Activated T-cell treated with anti-CD3 and anti-CD28 coated beads, Interleukin-2, amount 50 U/mL, for 48 hours (primary cell): Measurements from ENCODE around the gene LMBRD2.
"Not testable (repeated sequence)": the region's sequence is repeated elsewhere in the genome, so short reads cannot be mapped to it uniquely, and the experiment has no call there.

ENCODE experiments used
- DNase-seq, 2 experiments: peaks; one replicate each; pipeline ENCODE4 v3.0.0-alpha.2; 2020

Gene LMBRD2

DNA sequence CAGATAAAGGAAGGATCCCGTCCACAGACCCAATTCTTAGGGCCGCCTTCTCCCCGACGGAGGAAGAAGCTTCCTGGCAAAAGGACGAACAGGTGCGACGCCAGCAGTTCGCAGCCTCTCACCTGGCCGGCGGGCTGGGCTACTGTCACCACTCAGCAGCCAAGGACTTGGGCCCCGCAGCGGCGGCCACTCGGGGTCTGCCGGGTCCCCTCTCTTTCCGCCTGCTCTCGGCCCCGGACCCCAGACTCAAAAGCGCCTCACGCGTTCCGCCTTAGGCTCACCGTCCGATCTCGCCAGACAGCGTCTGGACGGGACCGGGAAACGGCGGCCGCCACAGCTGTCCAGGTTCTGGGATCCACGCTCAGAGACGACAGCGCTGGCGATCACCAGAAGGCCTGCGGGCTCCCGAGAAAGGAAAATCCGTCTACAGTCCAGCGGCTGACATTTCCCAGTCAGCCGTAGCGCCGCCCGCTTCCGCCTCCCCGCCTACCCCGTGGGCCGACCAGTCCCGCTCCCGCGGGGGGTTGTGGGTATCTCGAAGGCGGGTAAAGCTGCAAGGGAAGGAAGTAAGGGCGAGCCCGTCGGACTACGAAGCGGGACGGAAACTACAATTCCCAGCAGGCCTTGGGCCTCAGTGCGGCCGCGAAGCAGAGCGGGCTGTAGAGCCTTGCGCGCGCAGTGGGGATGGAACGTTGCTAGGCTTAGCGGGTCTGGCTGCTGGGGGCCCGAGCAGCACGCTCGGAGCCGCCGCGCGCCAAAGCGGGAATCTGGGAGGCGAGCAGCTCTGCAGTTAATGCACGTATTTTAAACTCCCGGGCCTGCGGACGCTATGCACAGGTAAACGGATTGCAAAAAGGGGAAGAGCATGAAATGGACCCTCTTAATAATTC lies at the start of gene LMBRD2, which contains the start of gene SKP2:
LMBRD2 (minus strand) TSS at position 454 of the 890 bp plus-strand sequence. CDS start 8,538 bp downstream, outside the sequence.
SKP2 (plus strand) TSS at position 678 of the 890 bp plus-strand sequence; CDS start at position 830, 152 bp downstream.
- peak; percentile 97 for DNase-seq

DNA sequence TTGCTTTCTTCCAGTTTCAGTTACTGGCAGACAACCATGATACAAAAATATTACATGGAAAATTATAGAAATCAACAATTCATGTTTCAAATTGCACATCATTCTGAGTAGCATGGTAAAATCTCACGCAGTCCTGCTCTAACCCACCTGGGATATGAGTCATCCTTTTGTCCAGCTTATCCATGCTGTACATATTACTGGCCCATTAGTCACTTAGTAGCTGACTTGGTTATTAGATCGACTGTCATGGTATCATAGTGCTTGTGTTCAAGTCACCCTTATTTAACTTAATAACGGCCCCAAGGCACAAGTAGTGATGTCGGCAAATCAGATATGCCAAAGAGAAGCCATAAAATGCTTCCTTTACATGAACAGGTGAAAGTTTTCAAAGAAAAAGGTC lies 48.8 kb upstream of the LMBRD2 start:
- no peak for DNase-seq

DNA sequence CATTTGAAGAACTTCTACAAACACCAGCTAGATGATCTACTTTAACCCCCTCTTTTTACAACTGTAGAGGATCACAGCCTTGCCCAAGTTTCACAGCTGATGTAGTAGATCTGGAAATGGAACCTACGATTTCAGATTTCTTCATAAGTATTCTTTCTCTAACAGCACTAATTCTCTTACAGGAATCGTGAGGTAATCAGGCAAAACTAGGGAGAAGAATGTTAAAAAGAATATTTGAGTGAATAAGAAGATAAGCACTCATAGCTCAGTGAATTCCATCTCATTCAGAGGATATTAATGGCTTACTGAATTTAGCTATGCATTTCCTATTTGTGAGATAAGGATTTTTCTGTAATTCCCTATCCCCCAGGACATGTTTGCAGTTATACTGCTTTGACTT lies 47.9 kb upstream of the LMBRD2 start:
- no peak for DNase-seq

DNA sequence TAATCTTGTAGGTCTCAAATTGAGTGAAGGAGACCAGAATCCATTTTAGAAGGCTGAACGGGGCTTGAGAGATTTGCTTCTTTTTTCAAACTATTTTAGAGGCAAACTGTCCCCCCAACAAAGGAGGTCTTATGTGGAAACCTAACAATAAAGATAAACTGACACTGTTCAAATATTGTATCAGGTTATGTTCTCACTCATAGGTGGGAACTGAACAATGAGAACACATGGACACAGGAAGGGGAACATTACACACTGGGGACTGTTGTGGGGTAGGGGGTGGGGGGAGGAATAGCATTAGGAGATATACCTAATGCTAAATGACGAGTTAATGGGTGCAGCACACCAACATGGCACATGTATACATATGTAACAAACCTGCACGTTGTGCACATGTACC lies 47.1 kb upstream of the LMBRD2 start:
- DNase-seq: not testable (repeated sequence)

DNA sequence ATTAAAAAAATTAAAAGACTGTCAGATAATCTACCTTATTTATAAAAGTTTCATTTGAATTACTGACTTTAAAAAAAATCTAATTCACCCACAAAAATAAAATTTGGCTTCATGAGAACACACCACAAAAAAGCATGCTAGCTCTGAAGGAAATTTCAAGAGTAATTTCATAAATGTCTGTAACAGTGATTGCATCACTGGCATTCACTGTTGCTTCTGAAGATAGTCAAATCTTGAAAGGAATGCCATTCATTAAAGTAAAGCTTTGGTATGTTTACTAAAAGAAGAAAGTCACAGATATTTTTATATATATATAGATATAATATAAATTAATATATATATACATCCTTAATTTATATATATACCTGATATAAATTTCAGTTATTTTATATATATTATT lies 46.6 kb upstream of the LMBRD2 start:
- no peak for DNase-seq

DNA sequence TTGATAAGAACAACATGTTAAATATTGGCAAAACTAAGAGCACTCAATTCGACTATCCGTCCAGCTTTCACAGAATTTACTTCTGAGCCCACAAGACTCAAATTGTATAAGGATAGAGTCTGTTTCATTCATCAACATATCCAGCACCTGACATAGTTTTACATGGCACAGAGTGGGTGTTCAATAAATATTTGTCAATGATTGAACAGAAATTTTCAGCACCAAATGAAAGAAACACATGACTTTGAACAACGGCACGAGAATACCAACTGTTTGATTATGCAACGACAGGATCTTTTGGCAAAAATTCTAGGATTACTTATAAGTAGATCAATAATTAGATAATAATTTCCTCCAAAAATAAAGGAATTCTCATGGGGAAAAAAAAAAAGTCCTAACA lies 42.1 kb upstream of the LMBRD2 start:
- DNase-seq: no peak

DNA sequence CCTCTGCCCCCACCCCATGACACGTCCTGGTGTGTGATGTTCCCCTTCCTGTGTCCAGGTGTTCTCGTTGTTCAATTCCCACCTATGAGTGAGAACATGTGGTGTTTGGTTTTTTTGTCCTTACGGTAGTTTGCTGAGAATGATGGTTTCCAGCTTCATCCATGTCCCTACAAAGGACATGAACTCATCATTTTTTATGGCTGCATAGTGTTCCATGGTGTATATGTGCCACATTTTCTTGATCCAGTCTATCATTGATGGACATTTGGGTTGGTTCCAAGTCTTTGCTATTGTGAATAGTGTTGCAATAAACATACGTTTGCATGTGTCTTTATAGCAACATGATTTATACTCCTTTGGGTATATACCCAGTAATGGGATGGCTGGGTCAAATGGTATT lies 32.7 kb upstream of the LMBRD2 start:
- DNase-seq: not testable (repeated sequence)

DNA sequence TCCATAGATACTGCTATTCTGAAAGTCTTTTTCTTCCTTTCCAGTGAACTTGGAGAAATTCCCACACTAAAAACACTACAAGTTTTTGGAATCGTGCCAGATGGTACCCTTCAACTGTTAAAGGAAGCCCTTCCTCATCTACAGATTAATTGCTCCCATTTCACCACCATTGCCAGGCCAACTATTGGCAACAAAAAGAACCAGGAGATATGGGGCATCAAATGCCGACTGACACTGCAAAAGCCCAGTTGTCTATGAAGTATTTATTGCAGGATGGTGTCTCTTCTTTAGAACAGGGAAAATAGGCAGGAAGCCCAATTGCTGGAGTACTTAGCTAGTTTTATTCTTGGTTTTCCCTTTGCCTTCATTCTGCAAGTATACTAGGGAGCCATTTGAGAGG lies 30.1 kb upstream of the LMBRD2 start:
- no peak for DNase-seq

DNA sequence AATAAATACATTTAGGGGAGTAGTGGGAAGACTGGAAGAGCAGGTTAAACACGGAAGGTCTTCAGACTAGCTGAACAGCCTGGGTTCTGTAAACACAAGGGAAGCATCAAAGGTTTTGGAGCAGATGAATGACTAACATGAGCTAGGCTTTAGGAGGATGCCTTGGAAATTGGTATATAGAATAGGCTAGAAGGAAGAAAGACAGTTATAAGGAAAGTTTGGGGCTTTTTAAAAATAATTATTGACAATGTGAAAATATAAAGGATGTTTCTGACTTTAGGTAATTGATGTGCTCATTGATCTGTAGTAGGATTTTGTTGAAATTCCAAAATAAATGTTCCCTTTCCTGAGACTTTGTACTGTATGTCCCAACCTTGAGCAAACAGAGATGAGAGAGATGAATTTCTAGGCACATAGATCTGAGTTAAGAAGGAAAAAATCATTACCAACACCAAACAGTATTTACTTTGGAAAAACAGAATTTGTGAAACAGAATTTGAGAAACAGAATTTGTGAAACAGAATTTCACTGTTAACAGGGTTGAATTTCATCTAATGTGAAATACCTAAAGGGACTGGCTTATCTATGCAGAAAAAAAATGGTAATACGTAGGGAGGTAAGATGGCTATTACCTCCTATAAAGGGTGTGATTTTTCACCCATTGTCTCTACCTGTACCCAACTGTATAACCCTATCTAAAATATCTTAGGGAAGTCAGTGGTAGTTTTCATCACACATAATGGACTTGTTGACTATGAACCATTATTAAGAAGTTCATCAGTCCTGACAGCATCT lies 29.1 kb upstream of the LMBRD2 start:
- DNase-seq: no peak

DNA sequence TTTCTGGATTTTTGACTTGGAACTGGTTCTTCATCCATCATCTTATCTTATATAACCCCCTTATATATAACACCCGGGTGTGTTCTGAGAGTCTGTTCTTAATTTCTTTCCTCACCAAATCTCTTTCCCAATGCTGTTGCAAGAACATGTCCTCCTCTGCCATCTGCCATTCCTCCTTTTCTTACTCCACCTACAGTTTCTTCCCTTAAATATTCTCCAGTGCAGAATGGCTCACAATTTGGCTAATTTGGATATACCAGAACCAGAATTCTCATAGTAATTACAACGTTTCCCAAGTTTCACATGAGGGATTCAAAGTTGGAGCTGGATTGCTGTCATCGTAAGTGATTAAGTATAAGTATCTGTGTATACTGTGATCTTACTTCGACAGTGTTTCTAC lies 28.3 kb upstream of the LMBRD2 start:
- no peak for DNase-seq

DNA sequence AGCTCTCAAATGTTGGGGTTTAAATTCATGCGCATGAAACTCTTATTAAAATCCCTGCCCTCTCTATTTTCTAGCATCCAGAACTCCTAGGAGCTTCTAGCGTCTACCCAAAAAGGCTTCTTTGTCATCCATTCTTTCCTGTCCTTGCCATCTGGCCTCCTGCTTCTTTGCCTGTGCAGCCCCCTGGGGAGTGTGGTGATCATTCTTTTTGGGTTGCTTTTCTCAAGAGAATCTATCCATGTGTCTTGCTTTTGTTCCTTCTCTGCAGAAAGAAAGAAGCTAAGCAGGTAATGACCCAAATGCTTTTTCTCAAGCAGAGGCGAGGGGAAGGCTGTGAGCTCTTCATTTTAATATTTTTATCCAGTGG lies 26.8 kb upstream of the LMBRD2 start:
- DNase-seq: no peak

DNA sequence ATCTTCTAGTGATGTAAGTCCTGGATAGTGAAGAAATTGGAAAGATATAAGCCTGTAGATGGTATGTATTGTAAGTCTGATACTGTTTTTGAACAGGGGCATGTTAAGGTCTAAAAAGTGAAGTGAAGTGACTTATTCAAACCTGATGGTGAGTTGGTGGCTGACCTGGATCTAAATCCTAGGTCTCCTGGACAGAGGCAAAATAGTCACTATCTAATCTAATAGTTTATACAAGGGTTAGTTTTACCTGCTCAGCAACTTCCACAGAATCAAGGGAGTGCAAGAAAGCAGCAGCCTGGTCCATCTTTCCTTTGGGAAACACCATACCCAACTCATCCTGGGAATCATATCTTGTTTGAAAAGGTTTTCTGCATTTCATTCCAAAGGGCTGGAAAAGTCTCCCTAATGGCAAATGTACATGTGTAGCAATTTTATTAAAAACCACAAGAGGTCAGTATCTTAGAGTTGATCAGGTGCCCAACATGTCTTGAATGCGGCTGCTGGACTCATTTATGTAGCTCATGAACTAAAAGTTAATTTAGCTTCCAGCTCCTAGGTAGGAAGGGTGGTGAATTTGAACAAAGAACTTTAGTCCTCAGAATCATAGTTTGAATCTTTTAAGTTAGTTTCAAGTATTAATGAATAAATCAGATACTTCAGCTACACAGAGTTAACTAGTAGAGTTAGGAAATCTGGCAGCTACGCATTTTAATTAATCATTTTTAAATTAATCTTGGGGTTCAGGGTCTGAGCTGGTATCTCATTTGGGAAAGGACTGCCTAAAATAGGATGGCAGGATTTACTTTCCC lies 26.2 kb upstream of the LMBRD2 start:
- no peak for DNase-seq

DNA sequence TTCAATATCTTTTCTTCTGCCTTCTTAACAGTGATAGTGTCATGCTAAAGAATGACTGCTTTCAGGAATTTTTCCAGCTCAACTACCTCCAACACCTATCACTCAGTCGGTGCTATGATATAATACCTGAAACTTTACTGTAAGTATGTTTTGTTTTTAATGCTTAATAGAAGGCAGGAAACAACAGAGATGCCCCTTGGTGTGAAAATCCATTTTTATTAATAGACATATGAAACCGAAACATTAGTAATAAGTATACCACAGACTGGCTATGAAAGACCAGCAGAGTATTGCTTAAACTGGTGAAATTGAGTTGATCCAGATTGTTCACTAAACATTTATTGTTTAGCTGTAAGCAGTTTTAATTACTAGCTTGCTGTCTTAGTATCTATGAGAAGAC lies 25.5 kb upstream of the LMBRD2 start:
- no peak for DNase-seq

DNA sequence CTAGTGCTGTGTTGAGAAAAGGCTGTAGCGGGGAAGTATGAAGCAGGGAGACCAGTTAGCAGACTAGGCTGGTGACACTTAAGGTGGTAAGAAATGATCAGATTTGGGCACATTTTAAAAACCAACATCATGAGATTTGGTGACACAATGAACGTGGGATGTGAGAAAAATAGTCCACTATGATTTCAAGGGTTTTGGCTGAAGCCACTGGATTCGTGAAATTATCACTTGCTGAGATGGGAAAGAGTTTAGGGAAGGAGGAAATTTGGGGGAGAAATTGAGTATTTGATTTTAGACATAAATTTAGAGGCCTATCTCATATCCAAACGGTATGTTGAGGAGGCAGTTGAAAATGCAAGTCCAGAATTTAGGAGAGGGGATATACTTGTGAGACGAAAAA lies 23.4 kb upstream of the LMBRD2 start:
- DNase-seq: no peak

DNA sequence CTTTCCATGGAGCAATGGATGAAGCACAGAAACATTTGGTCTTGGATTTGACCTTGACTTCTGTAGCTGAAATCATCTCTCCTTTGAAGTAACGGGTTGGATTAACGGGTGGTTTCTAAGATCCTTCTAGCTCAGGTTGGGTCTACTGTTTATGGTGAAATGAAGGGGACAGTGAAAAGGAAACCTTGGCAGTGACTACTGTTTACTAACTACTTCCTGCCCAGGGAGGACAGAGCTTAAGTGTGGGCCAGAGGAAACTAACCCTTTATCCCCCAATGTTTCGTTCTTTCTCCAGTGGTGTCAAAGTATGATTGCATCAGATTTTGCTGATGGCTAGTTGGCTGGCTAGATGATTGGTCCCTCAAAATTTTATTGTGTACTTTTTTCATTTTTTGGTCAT lies 22.4 kb upstream of the LMBRD2 start:
- DNase-seq: no peak

DNA sequence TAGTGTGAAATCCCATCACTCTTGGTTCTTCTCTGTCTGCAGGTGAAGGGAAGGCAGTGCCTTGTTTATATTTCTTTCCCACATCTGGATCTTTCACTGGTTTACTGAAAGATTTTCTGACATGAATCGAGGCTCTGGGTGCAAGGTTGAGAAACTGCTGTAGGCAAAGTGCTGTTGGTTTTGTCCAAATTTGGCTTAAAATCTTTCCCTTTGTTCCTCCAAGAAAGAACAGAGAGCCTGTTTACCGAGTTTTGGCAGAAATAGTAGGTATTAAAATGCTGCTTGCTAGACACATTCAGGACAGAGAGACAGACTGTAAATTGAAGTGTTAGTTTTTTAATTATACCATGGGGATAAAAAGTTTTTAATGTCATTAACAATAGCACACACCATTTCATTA lies 21.7 kb upstream of the LMBRD2 start:
- DNase-seq: no peak

DNA sequence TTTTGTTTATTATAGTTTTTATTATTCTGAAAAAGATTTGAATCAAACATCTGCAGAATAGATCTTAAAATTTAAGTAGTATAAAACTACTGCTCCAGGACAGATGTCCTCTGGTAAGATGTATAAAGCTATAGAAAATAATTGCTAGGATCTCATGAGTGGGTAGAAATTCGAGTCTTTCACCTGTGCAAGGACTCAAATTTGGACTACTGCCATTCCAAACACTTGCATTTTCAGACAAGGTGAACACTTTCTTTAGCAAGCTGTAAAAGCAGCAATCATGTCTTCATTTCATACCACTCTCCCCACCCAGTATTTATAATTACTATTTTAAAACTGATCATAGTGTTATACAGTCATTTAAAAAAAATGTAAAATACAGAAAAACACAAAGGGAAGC lies 20.9 kb upstream of the LMBRD2 start:
- no peak for DNase-seq

DNA sequence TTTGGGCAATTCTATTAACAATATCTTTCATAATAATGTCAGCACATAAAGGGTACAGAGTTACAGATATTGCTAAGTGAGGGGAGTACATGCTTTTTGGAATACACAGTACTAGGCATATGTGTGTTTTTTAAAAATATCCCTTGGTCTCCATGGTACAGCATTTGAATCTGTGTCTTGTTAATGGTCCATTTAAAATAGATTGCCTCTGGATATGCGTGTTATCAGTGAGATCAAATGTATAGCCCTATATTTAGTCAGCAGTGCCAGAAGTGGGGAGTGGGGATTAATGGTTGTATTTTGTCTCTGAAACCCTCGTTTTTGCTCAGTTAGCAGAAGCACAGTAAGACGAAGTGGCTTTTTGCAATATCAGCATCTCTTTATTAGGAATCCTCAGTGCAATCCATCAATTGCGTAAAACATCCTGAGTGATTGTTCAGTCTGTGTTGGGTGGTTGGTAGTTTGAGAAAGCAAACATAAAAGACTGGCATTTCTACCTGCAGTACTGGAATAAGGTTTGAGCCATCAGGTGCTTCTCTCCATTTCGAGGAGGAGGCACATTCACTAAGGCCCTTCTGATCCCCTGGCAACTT lies 19.2 kb upstream of the LMBRD2 start:
- DNase-seq: no peak

DNA sequence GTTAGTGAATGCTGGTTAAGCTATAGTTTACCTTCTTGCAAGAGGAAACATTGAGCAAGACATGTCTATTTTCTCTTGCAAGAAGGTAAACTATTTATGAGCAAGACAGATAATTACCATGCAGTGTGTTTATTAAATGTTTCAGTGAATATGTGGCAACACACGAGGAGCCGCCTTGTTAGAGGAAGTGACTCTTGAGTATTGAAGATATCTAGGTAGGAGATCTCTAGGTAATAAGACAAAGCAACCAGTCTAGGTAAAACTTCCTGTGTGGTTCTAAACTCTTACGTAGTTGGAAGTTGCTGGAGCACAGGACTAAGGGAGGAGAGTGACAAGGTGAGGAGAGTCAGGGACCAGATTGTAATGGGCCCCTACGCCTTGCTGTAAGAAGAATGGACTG lies 17.1 kb upstream of the LMBRD2 start:
- no peak for DNase-seq

DNA sequence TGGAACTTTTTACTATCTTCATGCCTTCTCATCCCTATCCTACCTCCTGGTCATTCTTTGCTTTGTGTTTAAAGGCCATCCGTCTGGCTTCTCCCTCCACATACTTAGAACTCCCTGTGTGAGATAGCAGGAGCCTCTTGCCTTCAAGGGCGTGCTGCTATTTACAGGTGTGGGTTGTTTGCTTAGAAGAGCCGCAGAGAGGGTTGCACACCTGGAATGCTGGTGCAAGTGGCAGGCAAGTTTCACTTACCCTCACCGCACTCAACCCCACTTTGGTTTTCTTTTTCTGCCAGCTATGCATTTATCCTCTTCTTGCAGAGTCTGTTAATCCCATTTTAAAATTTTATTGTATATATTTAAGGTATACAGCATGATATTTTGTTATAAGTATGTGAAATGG lies 12.8 kb upstream of the LMBRD2 start:
- DNase-seq: no peak

DNA sequence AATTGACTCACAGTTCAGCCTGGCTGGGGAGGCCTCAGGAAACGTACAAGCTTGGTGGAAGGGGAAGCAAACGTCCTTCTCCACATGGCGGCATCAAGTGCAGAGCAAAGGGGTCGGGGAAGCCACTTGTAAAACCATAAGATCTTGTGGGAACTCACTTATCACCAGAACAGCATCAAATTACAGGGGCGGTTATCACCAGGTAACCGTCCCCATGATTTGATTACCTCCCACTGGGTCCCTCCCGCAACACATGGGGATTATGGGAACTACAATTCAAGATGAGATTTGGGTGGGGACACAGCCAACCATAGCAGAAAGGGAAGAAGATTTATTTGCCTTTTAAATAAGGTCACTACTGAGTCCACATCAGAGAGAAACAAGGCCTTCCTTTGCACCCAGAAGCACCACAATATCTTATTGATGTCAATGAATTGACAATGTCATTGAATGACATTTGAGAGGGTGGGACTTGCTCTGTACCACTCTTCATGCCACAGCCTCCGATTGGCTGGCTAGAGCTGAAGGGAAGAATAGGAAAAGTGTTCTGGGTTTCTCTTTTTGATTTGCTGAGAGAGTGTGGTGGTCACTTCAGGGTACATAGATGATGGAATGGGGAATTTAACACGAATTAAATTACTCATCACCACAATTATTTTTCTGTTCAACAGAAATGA lies 11.3 kb upstream of the LMBRD2 start:
- DNase-seq: no peak

DNA sequence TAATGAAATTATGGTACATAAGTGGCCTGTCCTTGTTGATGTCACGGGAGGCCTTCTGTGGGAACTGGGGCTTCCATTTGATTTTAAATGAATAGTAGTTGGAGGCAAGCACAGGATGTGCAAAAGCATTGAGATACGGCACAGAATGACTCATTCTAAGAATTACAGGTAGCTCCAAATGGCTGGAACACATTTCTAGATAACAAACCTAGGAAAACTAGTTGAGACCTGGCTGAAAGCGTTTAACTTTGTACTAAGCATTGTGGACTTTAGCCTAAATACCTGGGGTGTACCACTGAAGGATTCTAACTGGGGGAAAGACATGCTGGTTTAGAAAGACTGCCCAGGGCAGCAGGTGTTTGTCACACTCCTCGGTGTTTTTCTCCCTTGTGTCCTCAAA lies 9.7 kb upstream of the LMBRD2 start:
- DNase-seq: no peak
